ENCODE results near the gene PSMA3. TPM values are rescaled to one million over a fixed set of nuclear protein-coding genes. Genes with fewer than 3 reads are reported as not detected.

PSMA3 gene
- total and polyA plus RNA-seq, 9 donors: 68.1 to 136 (median 80.3) TPM

DNA sequence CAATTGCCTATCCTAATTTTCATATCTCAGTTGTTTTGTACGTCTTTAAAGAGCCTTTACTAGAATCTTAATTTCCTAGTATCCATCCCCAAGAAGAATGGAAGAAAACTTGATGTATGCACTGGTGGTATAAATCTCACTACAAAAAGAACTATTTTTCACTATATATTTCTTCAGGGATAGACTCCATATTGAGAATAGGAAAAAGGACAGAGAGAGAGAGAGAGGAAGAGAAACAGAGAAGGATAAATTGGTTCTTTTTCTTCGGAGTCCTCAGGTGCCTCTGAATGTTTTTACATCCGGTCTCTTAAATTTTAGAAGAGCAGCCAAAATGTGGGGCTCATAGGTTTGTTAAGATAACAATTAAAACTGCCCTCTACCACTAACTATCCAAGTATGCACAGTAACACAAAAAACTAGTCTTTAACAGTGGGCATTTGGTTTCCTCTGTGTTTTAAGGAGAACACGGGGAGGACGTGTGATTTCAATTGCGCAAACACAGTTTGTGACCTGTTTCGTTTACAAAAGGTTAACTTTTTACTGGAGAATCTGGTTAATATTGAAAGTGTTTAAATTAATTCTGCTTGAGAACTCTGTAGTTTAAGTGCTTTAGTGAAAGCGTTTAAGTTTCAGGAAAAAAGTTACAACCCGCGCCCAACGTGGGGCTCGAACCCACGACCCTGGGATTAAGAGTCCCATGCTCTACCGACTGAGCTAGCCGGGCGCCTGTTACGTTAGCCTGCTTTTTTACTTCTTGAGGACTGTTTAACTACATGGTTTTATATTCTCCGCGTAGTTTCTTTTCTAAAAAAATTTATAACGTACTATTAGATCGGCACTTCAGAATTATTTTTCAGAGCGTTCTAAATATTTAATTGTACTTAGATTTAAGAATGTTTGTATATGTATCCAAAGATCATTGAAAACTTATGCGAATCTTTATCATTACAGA lies 5.1 kb upstream of the PSMA3 start:
- Histone ChIP-seq H3K27ac (peak overlapping the region; percentile 58 to 74), H3K9me3 (no peaks in the 10 kb centered on the region), H3K4me3 (peak overlapping the region; percentile 59), H3K36me3 (no peaks in the 10 kb centered on the region), H3K27me3 (no peaks in the 10 kb centered on the region), H3K4me1 (ENCODE audit: insufficient read depth) (peaks cover 3% of the 10 kb centered on the region)
- no peak for TF ChIP-seq EP300 (IDR thresholded peaks at IDR 0.05)
- peak; percentile 28 for TF ChIP-seq POLR2A (IDR thresholded peaks at IDR 0.05)
- peak; percentile 66 to 86 (median 83) for DNase-seq
- intact Hi-C loops (cut with DNase I): loop anchor here in 2 of 4 donors (2.0 to 5.0 kb wide), 3 partner anchors 39 to 188 kb away; partner anchors contain the start of genes ACTR10 (in 1 of the 2), ARID4A (in 1 of the 2), KIAA0586 (in 1 of the 2) and TIMM9 (in 1 of the 2)
- WGBS, 3 donors: 1% methylated on average over 23 of the region's 23 CpGs

- no peak for DNase-seq
- Histone ChIP-seq H3K4me1 (ENCODE audit: insufficient read depth) (peaks cover 6% of the 10 kb centered on the region), H3K9me3 (no peaks in the 10 kb centered on the region), H3K36me3 (no peaks in the 10 kb centered on the region), H3K27ac (peak overlapping the region; percentile 4 to 91), H3K4me3 (peak overlapping the region; percentile 60), H3K27me3 (no peaks in the 10 kb centered on the region)
- TF ChIP-seq POLR2A (IDR thresholded peaks at IDR 0.05) (no peak), EP300 (IDR thresholded peaks at IDR 0.05) (no peak)
- TF ChIP-seq, protein P1, sequence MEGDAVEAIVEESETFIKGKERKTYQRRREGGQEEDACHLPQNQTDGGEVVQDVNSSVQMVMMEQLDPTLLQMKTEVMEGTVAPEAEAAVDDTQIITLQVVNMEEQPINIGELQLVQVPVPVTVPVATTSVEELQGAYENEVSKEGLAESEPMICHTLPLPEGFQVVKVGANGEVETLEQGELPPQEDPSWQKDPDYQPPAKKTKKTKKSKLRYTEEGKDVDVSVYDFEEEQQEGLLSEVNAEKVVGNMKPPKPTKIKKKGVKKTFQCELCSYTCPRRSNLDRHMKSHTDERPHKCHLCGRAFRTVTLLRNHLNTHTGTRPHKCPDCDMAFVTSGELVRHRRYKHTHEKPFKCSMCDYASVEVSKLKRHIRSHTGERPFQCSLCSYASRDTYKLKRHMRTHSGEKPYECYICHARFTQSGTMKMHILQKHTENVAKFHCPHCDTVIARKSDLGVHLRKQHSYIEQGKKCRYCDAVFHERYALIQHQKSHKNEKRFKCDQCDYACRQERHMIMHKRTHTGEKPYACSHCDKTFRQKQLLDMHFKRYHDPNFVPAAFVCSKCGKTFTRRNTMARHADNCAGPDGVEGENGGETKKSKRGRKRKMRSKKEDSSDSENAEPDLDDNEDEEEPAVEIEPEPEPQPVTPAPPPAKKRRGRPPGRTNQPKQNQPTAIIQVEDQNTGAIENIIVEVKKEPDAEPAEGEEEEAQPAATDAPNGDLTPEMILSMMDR (IDR thresholded peaks at IDR 0.05): no peak
- WGBS, 3 donors: 1% methylated on average over 16 of the region's 16 CpGs
- intact Hi-C loops (cut with DNase I): loop anchor here in 2 of 4 donors (2.0 to 5.0 kb wide), 4 partner anchors 43 to 183 kb away; partner anchors contain the start of genes ARID4A (in 2 of the 2), ACTR10 (in 1 of the 2), KIAA0586 (in 1 of the 2) and TIMM9 (in 1 of the 2)
These were observed 670 bp upstream of the PSMA3 start for GRCh38 chr14:58243790-58244555.

- intact Hi-C loops (cut with DNase I): loop anchor here in 1 of 4 donors (2.0 kb wide), 2 partner anchors 45 to 53 kb away; partner anchors contain the start of genes ACTR10 and ARID4A
- Histone ChIP-seq H3K9me3 (no peaks in the 10 kb centered on the region), H3K27me3 (no peaks in the 10 kb centered on the region), H3K4me3 (peak overlapping the region; percentile 60), H3K4me1 (ENCODE audit: insufficient read depth) (peaks cover 6% of the 10 kb centered on the region), H3K36me3 (no peaks in the 10 kb centered on the region), H3K27ac (peak overlapping the region in 1 of 2 donors; percentile 91)
- no peak for TF ChIP-seq POLR2A (IDR thresholded peaks at IDR 0.05)
- no peak for TF ChIP-seq EP300 (IDR thresholded peaks at IDR 0.05)
- TF ChIP-seq, protein P1 (IDR thresholded peaks at IDR 0.05): no peak
- WGBS, 3 donors: 0 to 3% (median 2%) methylated on average over 3 of the region's 3 CpGs
- no peak for DNase-seq
These were observed 919 bp downstream of the PSMA3 start for GRCh38 chr14:58245562-58245961.

DNA sequence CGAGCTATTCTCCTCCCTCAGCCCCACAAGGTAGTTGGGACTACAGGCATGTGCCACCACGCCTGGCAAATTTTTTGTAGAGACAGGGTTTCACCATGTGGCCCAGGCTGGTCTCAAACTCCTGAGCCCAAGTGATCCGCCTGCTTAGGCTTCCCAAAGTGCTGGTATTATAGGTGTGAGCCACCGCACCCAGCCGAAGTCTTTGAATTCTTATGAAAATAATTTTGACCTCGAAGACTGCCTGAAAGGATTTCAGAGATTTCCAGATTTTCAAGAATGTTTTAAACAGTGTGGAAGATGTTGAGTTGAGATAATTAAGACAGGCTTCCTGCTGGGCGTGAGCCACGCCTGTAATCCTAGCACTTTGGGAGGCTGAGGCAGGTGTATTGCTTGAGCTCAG lies 5.0 kb downstream of the PSMA3 start:
- H3K9me3 ChIP-seq: no peaks in the 10 kb centered on the region
- 93 to 98% (median 95%) methylated on average over 8 of the region's 8 CpGs for WGBS, 3 donors
- H3K27me3 ChIP-seq: no peaks in the 10 kb centered on the region
- TF ChIP-seq, protein P1 (IDR thresholded peaks at IDR 0.05): no peak
- TF ChIP-seq POLR2A (IDR thresholded peaks at IDR 0.05) (no peak), EP300 (IDR thresholded peaks at IDR 0.05) (no peak)
- DNase-seq: no peak
- no peak overlapping the region for H3K4me3 ChIP-seq
- intact Hi-C loops (cut with DNase I): no loop called here
- peaks cover 6% of the 10 kb centered on the region for H3K4me1 ChIP-seq (ENCODE audit: insufficient read depth)
- H3K36me3 ChIP-seq: no peaks in the 10 kb centered on the region
- no peak overlapping the region for H3K27ac ChIP-seq
